HepG2 (cell line): ENCODE measurements around the gene NBPF20. TPM values are rescaled to one million over a fixed set of nuclear protein-coding genes. Genes with fewer than 3 reads are reported as not detected.
"Not testable (repeated sequence)": the region's sequence is repeated elsewhere in the genome, so short reads cannot be mapped to it uniquely, and the experiment has no call there.

ENCODE experiments used
- ATAC-seq: fragments of 200-7000 bp; cut with Tn5 transposase; 3 replicates; pipeline ENCODE4 v1.9.1; 2020; ENCODE audit warnings: mild to moderate bottlenecking, moderate library complexity
- BruUV-seq: library from RNA; stranded (reverse); fragments of 400-500 nt; replicated peaks from 2 replicates; lab custom pipeline; 2021; lab: Mats Ljungman, UMichigan
- CTCF ChIA-PET: fragments of 300-600 bp; formaldehyde crosslinking; extraction: SDS; loops from one replicate; lab custom pipeline; 2021; ENCODE audit warnings: low total read pairs, inconsistent platforms, low intra/inter-chr PET ratio; lab: Yijun Ruan, JAX
- POLR2A ChIA-PET: fragments of 350-600 bp; sonication (Branson Sonifier 250); formaldehyde crosslinking; loops from one replicate; lab custom pipeline; 2020; ENCODE audit warnings: antibody characterized with exemption, inconsistent platforms; lab: Yijun Ruan, JAX
- DNase-seq: peaks from one replicate; pipeline ENCODE4 v3.0.0-alpha.2; 2015; ENCODE audit warnings: low spot score
- FAIRE-seq: peaks from 3 replicates; lab custom pipeline; 2011; peaks lifted over from hg19 to GRCh38; lab: Jason Lieb, UNC
- H2AFZ ChIP-seq: one replicate; pipeline ENCODE4 v1.6.1; 2011; ENCODE audit warnings: low read length, inconsistent platforms
- H3K27ac ChIP-seq: fragments of 300-600 bp; 3 replicates; pipeline ENCODE4 v1.8.0; 2011; ENCODE audit warnings: mixed run types, mild to moderate bottlenecking, mixed read lengths, low read length, inconsistent platforms; ENCODE audit not compliant: insufficient read depth; ENCODE audit errors: extremely low read length
- H3K27me3 ChIP-seq, 2 experiments: fragments of 200-600 bp in 1 of 2; 2 replicates in 1 of 2; 3 replicates in 1 of 2; pipeline versions ENCODE4 v1.6.0 to v1.8.0; 2011; ENCODE audit warnings: low read length in 2 of 2, mild to moderate bottlenecking in 2 of 2, moderate library complexity in 2 of 2, inconsistent platforms in 1 of 2; ENCODE audit not compliant: insufficient read depth in 2 of 2, control insufficient read depth in 1 of 2
- H3K36me3 ChIP-seq, 2 experiments: fragments of 200-600 bp in 1 of 2; replicated peaks in 1 of 2; 2 replicates in 1 of 2; 3 replicates in 1 of 2; pipeline versions ENCODE4 v1.5.1 to v1.8.0; 2011; ENCODE audit warnings: low read length in 2 of 2, inconsistent platforms in 1 of 2; ENCODE audit not compliant: insufficient read depth in 2 of 2, control insufficient read depth in 1 of 2
- H3K4me1 ChIP-seq: 2 replicates; pipeline ENCODE4 v1.5.1; 2012; ENCODE audit warnings: low read length, inconsistent platforms; ENCODE audit not compliant: insufficient read depth
- H3K4me2 ChIP-seq: 2 replicates; pipeline ENCODE4 v1.6.0; 2011; ENCODE audit warnings: low read depth, low read length, inconsistent platforms
- H3K4me3 ChIP-seq, 3 experiments: fragments of 200-600 bp in 1 of 3; sonication (generic), shearing (Covaris generic) in 1 of 3; replicated peaks in 1 of 3; 2 replicates each; pipeline ENCODE4 v1.5.1; 2011 to 2016; ENCODE audit warnings: low read length in 3 of 3, inconsistent platforms in 2 of 3, low read depth in 2 of 3, mild to moderate bottlenecking in 2 of 3, control low read depth in 1 of 3, mixed read lengths in 1 of 3; ENCODE audit not compliant: insufficient read depth in 1 of 3
- H3K79me2 ChIP-seq: one replicate; pipeline ENCODE4 v1.6.1; 2011; ENCODE audit warnings: low read length, inconsistent platforms; ENCODE audit not compliant: insufficient read depth
- H3K9ac ChIP-seq: 2 replicates; pipeline ENCODE4 v1.6.0; 2011; ENCODE audit warnings: mild to moderate bottlenecking, low read depth, low read length, inconsistent platforms; ENCODE audit not compliant: insufficient read depth
- H3K9me3 ChIP-seq: 2 replicates; pipeline ENCODE4 v1.5.1; 2012; ENCODE audit warnings: mild to moderate bottlenecking, low read length
- H4K20me1 ChIP-seq: 2 replicates; pipeline ENCODE4 v1.6.0; 2011; ENCODE audit warnings: inconsistent platforms, mild to moderate bottlenecking, low read length, moderate library complexity; ENCODE audit not compliant: insufficient read depth
- WGBS: methylation state at CpG from one replicate; pipeline ENCODE4 v1.1.6; 2017; ENCODE audit warnings: low lambda C conversion rate; 5-methylcytosine and 5-hydroxymethylcytosine counted together
- in situ Hi-C: cut with HindIII; loops from 2 replicates; pipeline ENCODE4 v1.10.0; 2017; ENCODE audit warnings: low pct_unique_long_range_greater_than_20kb; ENCODE audit not compliant: extremely low pct_ligation_motif_present
- intact Hi-C: fragments of 100-400 bp; cut with micrococcal nuclease; formaldehyde crosslinking; loops from one replicate; pipeline ENCODE4 v1.10.0; 2022; ENCODE audit not compliant: unreplicated experiment
- polyA plus RNA-seq, 8 experiments: library from polyadenylated mRNA; depleted of rRNA in 3 of 8; stranded (reverse) in 7 of 8; unstranded in 1 of 8; fragments of >200 nt; fragmentation: Illumina TruSeq in 4 of 8; extraction: Trizol in 4 of 8; gene quantifications; 2 replicates each; pipeline versions ENCODE4 v1.2.1 to v1.2.3, GENCODE V29; 2011 to 2016; ENCODE audit warnings: low read depth in 4 of 8, missing spikeins in 1 of 8, mixed read lengths in 1 of 8; ENCODE audit not compliant: insufficient read depth in 1 of 8
- total RNA-seq, 5 experiments: library from RNA; depleted of rRNA; stranded (reverse); fragments of >200 nt; fragmentation: Illumina TruSeq; extraction: Trizol; gene quantifications; 2 replicates each; pipeline ENCODE4 v1.2.3, GENCODE V29; 2016; ENCODE audit warnings: low read depth in 1 of 5

NBPF20 gene
- total and polyA plus RNA-seq, 2 of the 13 experiments (the other 11 are each of a cell fraction or from before 2014, with no cell fraction given) = 3.0 to 3.1 TPM

DNA sequence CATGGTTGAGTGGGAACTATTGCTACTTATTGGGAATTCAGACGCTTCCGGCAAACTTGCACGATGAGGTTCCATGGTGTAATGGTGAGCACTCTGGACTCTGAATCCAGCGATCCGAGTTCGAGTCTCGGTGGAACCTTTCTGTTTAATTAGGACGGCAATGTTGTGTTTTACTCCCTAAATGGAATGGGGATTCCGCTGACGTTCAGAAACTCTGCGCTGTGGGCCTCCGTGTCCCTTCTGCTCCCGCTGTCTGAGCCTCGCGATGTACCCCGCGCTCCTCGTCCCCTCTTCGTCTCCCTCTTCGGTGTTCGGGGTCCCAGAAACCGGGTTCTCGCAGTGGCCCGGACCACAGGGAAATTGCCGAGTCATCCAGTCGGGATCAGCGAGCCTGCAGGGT lies 34.2 kb upstream of the NBPF20 start:
- in situ Hi-C loops, H3K4me3 ChIP-seq: not testable (repeated sequence)

GRCh38 chr1:145459063-145459462 lies 33.7 kb upstream of the NBPF20 start:
- H3K36me3 ChIP-seq, BruUV-seq, DNase-seq, H3K27me3 ChIP-seq, CTCF ChIA-PET, H3K9me3 ChIP-seq, FAIRE-seq, H2AFZ ChIP-seq, H3K79me2 ChIP-seq, H3K4me3 ChIP-seq, in situ Hi-C loops, H4K20me1 ChIP-seq, H3K4me2 ChIP-seq, ATAC-seq, H3K27ac ChIP-seq, POLR2A ChIA-PET, intact Hi-C loops, H3K9ac ChIP-seq, H3K4me1 ChIP-seq: not testable (repeated sequence)
- WGBS = 77% methylated on average over 1 of the region's 1 CpG

More for the DNA sequence above, 34.2 kb upstream of the NBPF20 start:
- POLR2A ChIA-PET, H3K27ac ChIP-seq, H3K4me2 ChIP-seq, H3K9me3 ChIP-seq, H3K9ac ChIP-seq, H2AFZ ChIP-seq, H3K27me3 ChIP-seq, H3K36me3 ChIP-seq, CTCF ChIA-PET, BruUV-seq, intact Hi-C loops, FAIRE-seq, DNase-seq, H3K79me2 ChIP-seq, H3K4me1 ChIP-seq, H4K20me1 ChIP-seq: not testable (repeated sequence)
- peak; percentile 84 for ATAC-seq
- WGBS = no CpG with 5 or more reads among the region's 27 CpGs

GRCh38 chr1:145454824-145455177 lies 29.4 kb upstream of the NBPF20 start:
- FAIRE-seq, H3K9ac ChIP-seq, CTCF ChIA-PET: not testable (repeated sequence)

DNA sequence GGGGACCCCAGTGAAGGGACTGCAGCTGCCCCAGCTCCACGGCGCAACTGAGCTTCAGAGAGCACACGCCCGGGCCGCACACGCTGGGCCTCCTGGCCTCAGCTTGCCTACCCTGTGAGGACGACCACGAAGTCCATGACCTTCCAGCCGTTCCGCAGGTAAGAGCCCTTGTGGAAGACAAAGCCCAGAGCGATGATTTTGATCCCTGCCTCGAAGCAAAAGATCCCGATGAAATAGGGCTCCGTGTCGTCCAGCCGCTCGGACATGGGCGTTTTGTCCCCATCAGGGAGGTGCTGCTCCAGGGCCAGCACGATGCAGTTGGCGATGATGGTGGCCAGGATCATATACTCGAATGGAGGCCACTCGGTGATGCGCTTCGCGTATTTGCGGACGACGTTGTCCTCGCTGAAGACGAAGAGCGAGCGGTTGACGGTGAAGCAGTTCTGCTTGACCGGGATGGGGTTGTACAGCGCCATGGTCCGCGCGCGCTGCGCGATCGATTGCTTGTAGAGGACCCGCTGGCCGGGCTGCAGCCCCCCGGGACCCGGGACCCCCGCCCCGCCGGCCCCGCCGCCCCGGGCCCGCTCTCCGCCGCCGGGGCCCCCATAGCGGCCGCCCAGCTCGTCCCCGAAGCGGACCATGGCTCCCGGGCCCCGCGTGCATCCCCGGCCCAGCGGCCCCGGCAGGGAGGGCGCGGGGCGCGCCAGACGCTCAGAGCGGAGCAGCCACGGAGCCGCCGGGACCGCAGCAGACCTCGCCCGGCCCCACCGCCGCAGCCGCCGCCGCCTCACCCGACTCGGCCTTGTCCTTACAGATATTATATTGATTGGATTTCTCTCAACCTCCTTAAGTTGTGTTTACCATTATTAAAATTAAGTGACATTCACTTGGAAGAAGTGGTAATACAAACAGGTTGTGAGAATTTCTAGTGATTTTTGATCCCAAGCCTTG lies 28.7 kb upstream of the NBPF20 start:
- FAIRE-seq, DNase-seq, H3K27me3 ChIP-seq, H3K9ac ChIP-seq, H4K20me1 ChIP-seq, in situ Hi-C loops, H3K4me1 ChIP-seq, POLR2A ChIA-PET, H3K27ac ChIP-seq, H2AFZ ChIP-seq, H3K9me3 ChIP-seq, intact Hi-C loops, H3K36me3 ChIP-seq, BruUV-seq, ATAC-seq, CTCF ChIA-PET, H3K4me3 ChIP-seq, H3K79me2 ChIP-seq, H3K4me2 ChIP-seq: not testable (repeated sequence)
- 65% methylated on average over 26 of the region's 86 CpGs for WGBS

More at GRCh38 chr1:145454824-145455177, 29.4 kb upstream of the NBPF20 start:
- H3K9me3 ChIP-seq, H3K36me3 ChIP-seq, H2AFZ ChIP-seq, H3K4me1 ChIP-seq, H3K79me2 ChIP-seq, H3K4me2 ChIP-seq, BruUV-seq, intact Hi-C loops, H3K27ac ChIP-seq, in situ Hi-C loops, H3K27me3 ChIP-seq, POLR2A ChIA-PET, H3K4me3 ChIP-seq, ATAC-seq, H4K20me1 ChIP-seq, DNase-seq: not testable (repeated sequence)
- 3% methylated on average over 2 of the region's 3 CpGs for WGBS
